Osteoblast (primary cell): ENCODE measurements around the gene NRCAM. TPM values are rescaled to one million over a fixed set of nuclear protein-coding genes. Genes with fewer than 3 reads are reported as not detected.
A peak's percentile ranks its signal among the peaks of the same experiment; 100 is the strongest.

Experiments
- DNase-seq: peaks from one replicate; pipeline ENCODE4 v3.0.0; 2011; ENCODE audit warnings: low spot score, mixed read lengths; ENCODE audit not compliant: insufficient read length; ENCODE audit errors: missing footprints
- H2AFZ ChIP-seq: 2 replicates; pipeline ENCODE4 v1.6.0; 2011; ENCODE audit warnings: mild to moderate bottlenecking, low read length
- H3K27ac ChIP-seq: 2 replicates; pipeline ENCODE4 v1.5.1; 2011; ENCODE audit warnings: mild to moderate bottlenecking, low read depth, low read length, moderate library complexity
- H3K27me3 ChIP-seq: 2 replicates; pipeline ENCODE4 v1.6.0; 2012; ENCODE audit warnings: mild to moderate bottlenecking, control low read depth, inconsistent platforms, low read length, moderate library complexity; ENCODE audit not compliant: insufficient read depth
- H3K36me3 ChIP-seq: 2 replicates; pipeline ENCODE4 v1.5.1; 2011; ENCODE audit warnings: mild to moderate bottlenecking, low read length, control low read depth, moderate library complexity; ENCODE audit not compliant: insufficient read depth
- H3K4me1 ChIP-seq: 2 replicates; pipeline ENCODE4 v1.5.1; 2011; ENCODE audit warnings: mild to moderate bottlenecking, low read length, control low read depth, moderate library complexity; ENCODE audit not compliant: insufficient read depth
- H3K4me2 ChIP-seq: 2 replicates; pipeline ENCODE4 v1.6.0; 2011; ENCODE audit warnings: mild to moderate bottlenecking, low read length; ENCODE audit not compliant: insufficient read depth
- H3K4me3 ChIP-seq: fragments of 200-600 bp; sonication (generic); 3 replicates; pipeline ENCODE4 v1.5.1; 2012; ENCODE audit warnings: mild to moderate bottlenecking, low read length, inconsistent platforms; ENCODE audit not compliant: insufficient read depth
- H3K79me2 ChIP-seq: 2 replicates; pipeline ENCODE4 v1.6.0; 2012; ENCODE audit warnings: mild to moderate bottlenecking, low read length, control low read depth, inconsistent platforms; ENCODE audit not compliant: insufficient read depth
- H3K9me3 ChIP-seq: 2 replicates; pipeline ENCODE4 v1.5.1; 2011; ENCODE audit warnings: low read depth, low read length, control low read depth
- H4K20me1 ChIP-seq: 2 replicates; pipeline ENCODE4 v1.6.0; 2012; ENCODE audit warnings: mild to moderate bottlenecking, low read length, control low read depth; ENCODE audit not compliant: insufficient read depth
- total RNA-seq: library from RNA; depleted of rRNA; stranded (reverse); fragments of >200 nt; gene quantifications from 2 replicates; pipeline ENCODE4 v1.2.3, GENCODE V29; 2012
- TF ChIP-seq, protein P1 (sequence below): IDR thresholded peaks from 2 replicates; pipeline ENCODE4 v1.5.1; 2011; ENCODE audit warnings: mild to moderate bottlenecking, low read depth, low read length, moderate library complexity; ENCODE audit errors: extremely low read depth

NRCAM gene
- total RNA-seq, 1 donor, result 2.2 TPM

DNA sequence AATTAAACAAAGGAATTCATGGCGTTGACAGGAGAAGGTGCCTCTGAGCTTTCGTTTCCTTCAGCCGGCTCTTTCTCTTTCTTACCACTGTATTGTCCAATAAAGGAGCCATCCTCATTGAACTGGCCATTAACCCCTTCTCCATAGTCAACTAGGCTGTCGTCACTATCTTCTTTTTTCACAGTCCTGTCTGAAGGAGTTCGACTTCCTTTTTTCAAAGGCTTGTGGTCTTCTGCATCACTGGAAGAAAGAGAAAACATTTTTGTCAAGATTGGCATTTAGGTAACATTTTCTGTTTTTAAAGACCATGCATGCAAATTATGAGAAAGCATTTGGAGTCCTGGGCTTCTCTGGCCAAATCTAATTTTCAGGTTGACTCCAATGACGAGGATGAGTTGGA, 306.3 kb downstream of the NRCAM start:
- TF ChIP-seq, protein P1, sequence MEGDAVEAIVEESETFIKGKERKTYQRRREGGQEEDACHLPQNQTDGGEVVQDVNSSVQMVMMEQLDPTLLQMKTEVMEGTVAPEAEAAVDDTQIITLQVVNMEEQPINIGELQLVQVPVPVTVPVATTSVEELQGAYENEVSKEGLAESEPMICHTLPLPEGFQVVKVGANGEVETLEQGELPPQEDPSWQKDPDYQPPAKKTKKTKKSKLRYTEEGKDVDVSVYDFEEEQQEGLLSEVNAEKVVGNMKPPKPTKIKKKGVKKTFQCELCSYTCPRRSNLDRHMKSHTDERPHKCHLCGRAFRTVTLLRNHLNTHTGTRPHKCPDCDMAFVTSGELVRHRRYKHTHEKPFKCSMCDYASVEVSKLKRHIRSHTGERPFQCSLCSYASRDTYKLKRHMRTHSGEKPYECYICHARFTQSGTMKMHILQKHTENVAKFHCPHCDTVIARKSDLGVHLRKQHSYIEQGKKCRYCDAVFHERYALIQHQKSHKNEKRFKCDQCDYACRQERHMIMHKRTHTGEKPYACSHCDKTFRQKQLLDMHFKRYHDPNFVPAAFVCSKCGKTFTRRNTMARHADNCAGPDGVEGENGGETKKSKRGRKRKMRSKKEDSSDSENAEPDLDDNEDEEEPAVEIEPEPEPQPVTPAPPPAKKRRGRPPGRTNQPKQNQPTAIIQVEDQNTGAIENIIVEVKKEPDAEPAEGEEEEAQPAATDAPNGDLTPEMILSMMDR, result no peak
- H2AFZ ChIP-seq, result no peak overlapping the region
- no peaks in the 10 kb centered on the region for H3K27me3 ChIP-seq
- H3K4me3 ChIP-seq, result no peak overlapping the region
- no peaks in the 10 kb centered on the region for H3K9me3 ChIP-seq
- no peak overlapping the region for H3K4me2 ChIP-seq
- DNase-seq, result no peak
- H3K36me3 ChIP-seq, result no peaks in the 10 kb centered on the region
- peaks cover 3% of the 10 kb centered on the region for H3K4me1 ChIP-seq
- no peak overlapping the region for H3K27ac ChIP-seq
- no peaks in the 10 kb centered on the region for H4K20me1 ChIP-seq
- no peaks in the 10 kb centered on the region for H3K79me2 ChIP-seq

GRCh38 chr7:108149119-108149518, 307.1 kb downstream of the NRCAM start:
- DNase-seq, result no peak
- Histone ChIP-seq H3K36me3 (no peaks in the 10 kb centered on the region), H3K27ac (no peak overlapping the region), H3K4me1 (peaks cover 3% of the 10 kb centered on the region), H3K27me3 (no peaks in the 10 kb centered on the region), H3K4me2 (no peak overlapping the region), H2AFZ (no peak overlapping the region), H4K20me1 (no peaks in the 10 kb centered on the region), H3K79me2 (no peaks in the 10 kb centered on the region), H3K4me3 (no peak overlapping the region), H3K9me3 (no peaks in the 10 kb centered on the region)
- TF ChIP-seq, protein P1, result no peak

DNA sequence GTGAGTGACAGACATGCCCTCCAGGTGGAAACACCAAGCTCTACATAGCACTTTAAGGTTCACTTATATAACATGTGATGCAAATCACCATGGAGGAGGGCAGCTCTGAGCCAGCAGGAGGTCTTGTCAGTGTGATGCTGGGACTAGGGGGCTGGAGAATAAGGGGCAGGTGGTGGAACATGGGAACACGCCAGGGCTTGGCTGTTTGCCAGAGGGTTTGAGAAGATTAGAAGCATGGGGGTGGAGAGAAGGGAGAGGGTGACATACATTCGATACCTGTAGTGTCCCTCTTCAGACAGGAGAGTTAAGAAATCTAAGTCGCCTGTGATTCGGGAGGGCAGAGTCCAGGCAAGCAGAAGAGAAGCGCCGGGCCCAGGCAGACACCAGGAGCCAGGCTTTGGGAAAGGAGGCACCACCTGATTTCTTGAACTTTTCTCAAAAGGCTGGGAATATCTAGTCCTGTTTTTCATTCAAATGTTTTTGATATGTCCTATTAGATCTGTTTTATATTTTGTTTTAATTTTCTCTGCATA, 309.1 kb downstream of the NRCAM start:
- Histone ChIP-seq H3K27ac (no peak overlapping the region), H4K20me1 (no peaks in the 10 kb centered on the region), H3K79me2 (no peaks in the 10 kb centered on the region), H3K27me3 (no peaks in the 10 kb centered on the region), H2AFZ (no peak overlapping the region), H3K4me1 (peaks cover 3% of the 10 kb centered on the region), H3K4me3 (no peak overlapping the region), H3K4me2 (no peak overlapping the region), H3K9me3 (no peaks in the 10 kb centered on the region), H3K36me3 (no peaks in the 10 kb centered on the region)
- DNase-seq, result no peak
- TF ChIP-seq, protein P1, result no peak

- H3K79me2 ChIP-seq, result no peaks in the 10 kb centered on the region
- H3K27ac ChIP-seq, result no peak overlapping the region
- H3K36me3 ChIP-seq, result no peaks in the 10 kb centered on the region
- no peaks in the 10 kb centered on the region for H3K27me3 ChIP-seq
- peak overlapping the region; percentile 94 for H2AFZ ChIP-seq
- H3K4me2 ChIP-seq, result peak overlapping the region; percentile 94
- H3K4me3 ChIP-seq, result peak overlapping the region; percentile 66
- peak; percentile 58 for DNase-seq
- H4K20me1 ChIP-seq, result no peaks in the 10 kb centered on the region
- TF ChIP-seq, protein P1, result peak; percentile 88
- H3K4me1 ChIP-seq, result peaks cover 3% of the 10 kb centered on the region
- no peaks in the 10 kb centered on the region for H3K9me3 ChIP-seq
Measured at GRCh38 chr7:108146070-108146842, 310.0 kb downstream of the NRCAM start.
